Right ventricle myocardium inferior (tissue), 1 donor: ENCODE measurements around the gene SMC2. TPM values are rescaled to one million over a fixed set of nuclear protein-coding genes. Genes with fewer than 3 reads are reported as not detected.

Source experiments
- ATAC-seq: fragments of 200-7000 bp; cut with Tn5 transposase; one replicate; pipeline ENCODE4 v1.9.1; 2020; ENCODE audit warnings: mild to moderate bottlenecking, moderate library complexity
- DNase-seq: peaks from one replicate; pipeline ENCODE4 v3.0.0; 2021; ENCODE audit errors: missing footprints
- intact Hi-C: fragments of 100-400 bp; cut with DNase I; formaldehyde crosslinking; loops from one replicate; pipeline ENCODE4 v1.11.0; 2022
- total RNA-seq: library from RNA; stranded (reverse); fragmentation: NEBNext Ultra II Directional; extraction: Animal tissue kit (Norgen Biotek cat#: 25700); gene quantifications from one replicate; pipeline ENCODE4 v1.2.1, GENCODE V29; 2021
- donor health status: DM: no; HTN: yes; CAD: no; lungs with severe emphysema.

Gene SMC2
- total RNA-seq, 1 donor from 2014 or later = 9.0 TPM

GRCh38 chr9:104092875-104093600, 1.1 kb upstream of the SMC2 start:
- DNase-seq = no peak
- intact Hi-C loops = loop anchor here (5.0 kb wide), 1 partner anchor 654 kb away; the partner anchor contains the start of gene NIPSNAP3A
- ATAC-seq = no peak

GRCh38 chr9:104094534-104095015, 466 bp downstream of the SMC2 start:
- no peak for DNase-seq
- no peak for ATAC-seq
- intact Hi-C loops = loop anchor here (5.0 kb wide), 1 partner anchor 653 kb away; the partner anchor contains the start of gene NIPSNAP3A

- no peak for DNase-seq
- ATAC-seq = no peak
- intact Hi-C loops = no loop called here
These were observed 5.5 kb downstream of the SMC2 start for GRCh38 chr9:104099630-104100029.

- ATAC-seq (no peak), DNase-seq (no peak)
- intact Hi-C loops = no loop called here
These were observed 10.3 kb downstream of the SMC2 start for GRCh38 chr9:104104360-104104759.

- ATAC-seq (no peak), DNase-seq (no peak)
- intact Hi-C loops = no loop called here
These were observed 13.7 kb downstream of the SMC2 start for GRCh38 chr9:104107799-104108198.

GRCh38 chr9:104108315-104108714, 14.2 kb downstream of the SMC2 start:
- ATAC-seq = no peak
- intact Hi-C loops = no loop called here
- DNase-seq = no peak

- ATAC-seq = no peak
- intact Hi-C loops = no loop called here
- DNase-seq = no peak
These were observed 16.4 kb downstream of the SMC2 start for GRCh38 chr9:104110509-104110908.

GRCh38 chr9:104118916-104119315, 24.8 kb downstream of the SMC2 start:
- ATAC-seq (no peak), DNase-seq (no peak)
- intact Hi-C loops = no loop called here

- intact Hi-C loops = no loop called here
- ATAC-seq (no peak), DNase-seq (no peak)
These were observed 26.9 kb downstream of the SMC2 start for GRCh38 chr9:104121022-104121421.

- intact Hi-C loops = no loop called here
- ATAC-seq (no peak), DNase-seq (no peak)
These were observed 44.2 kb downstream of the SMC2 start for GRCh38 chr9:104138243-104138868.

- intact Hi-C loops = no loop called here
- no peak for ATAC-seq
- DNase-seq = no peak
These were observed 48.9 kb downstream of the SMC2 start for GRCh38 chr9:104142799-104143549.

- ATAC-seq (no peak), DNase-seq (no peak)
- intact Hi-C loops = no loop called here
These were observed 49.4 kb downstream of the SMC2 start for GRCh38 chr9:104143550-104143910.

GRCh38 chr9:104144336-104144735, 50.2 kb downstream of the SMC2 start:
- DNase-seq = no peak
- intact Hi-C loops = no loop called here
- no peak for ATAC-seq

GRCh38 chr9:104173067-104173466, 79.0 kb downstream of the SMC2 start:
- ATAC-seq = no peak
- intact Hi-C loops = no loop called here
- DNase-seq = no peak

GRCh38 chr9:104177003-104177611, 83.0 kb downstream of the SMC2 start:
- DNase-seq (no peak), ATAC-seq (no peak)
- intact Hi-C loops = loop anchor here (5.0 kb wide), 1 partner anchor 210 kb away; no protein-coding TSS in a partner anchor

- intact Hi-C loops = loop anchor here (5.0 kb wide), 1 partner anchor 210 kb away; no protein-coding TSS in a partner anchor
- DNase-seq = no peak
- no peak for ATAC-seq
These were observed 83.6 kb downstream of the SMC2 start for GRCh38 chr9:104177676-104178075.
